Upper lobe of left lung (tissue), 6 donors: Measurements from ENCODE around the gene PLEKHA8. TPM values are rescaled to one million over a fixed set of nuclear protein-coding genes. Genes with fewer than 3 reads are reported as not detected.

Experiments
- ATAC-seq, 2 donors: fragments of 200-7000 bp; cut with Tn5 transposase; one replicate each; pipeline ENCODE4 v1.9.1; 2022; ENCODE audit warnings: mild to moderate bottlenecking in 2 of 2, moderate library complexity in 2 of 2; ENCODE audit not compliant: low FRiP score in 2 of 2
- DNase-seq, 2 donors: peaks; one replicate each; pipeline ENCODE4 v3.0.0-alpha.2; 2019 to 2020
- H3K27ac ChIP-seq, 4 donors: fragments of 200-600 bp; sonication (generic); one replicate each; pipeline ENCODE4 v1.5.1; 2016 to 2019
- H3K27me3 ChIP-seq, 4 donors: fragments of 200-600 bp; sonication (generic); one replicate each; pipeline ENCODE4 v1.5.1; 2017 to 2019
- H3K36me3 ChIP-seq, 4 donors: fragments of 200-600 bp; sonication (generic); one replicate each; pipeline ENCODE4 v1.5.1; 2016 to 2019
- H3K4me1 ChIP-seq, 4 donors: fragments of 200-600 bp; sonication (generic); one replicate each; pipeline ENCODE4 v1.5.1; 2018 to 2019
- H3K4me3 ChIP-seq, 4 donors: fragments of 200-600 bp; sonication (generic); one replicate each; pipeline ENCODE4 v1.5.1; 2017 to 2019; ENCODE audit warnings: mild to moderate bottlenecking in 2 of 4, moderate library complexity in 1 of 4
- H3K9me3 ChIP-seq, 4 donors: fragments of 200-600 bp; sonication (generic); one replicate each; pipeline ENCODE4 v1.5.1; 2018 to 2019
- CTCF ChIP-seq, 6 experiments: fragments of 450-650 bp in 4 of 6; fragments of 200-600 bp in 2 of 6; sonication (generic) in 2 of 6; IDR thresholded peaks; one replicate each; pipeline ENCODE4 v1.5.1; 2016 to 2019; ENCODE audit warnings: antibody characterized with exemption in 6 of 6
- EP300 ChIP-seq, 4 donors: sonication (generic); formaldehyde crosslinking; IDR thresholded peaks; one replicate each; pipeline ENCODE4 v1.5.1; 2017; ENCODE audit warnings: antibody characterized with exemption in 4 of 4, control low read depth in 2 of 4
- POLR2A ChIP-seq, 4 donors: fragments of 450-650 bp; IDR thresholded peaks; one replicate each; pipeline ENCODE4 v1.5.1; 2016 to 2017; ENCODE audit warnings: antibody characterized with exemption in 4 of 4, mild to moderate bottlenecking in 2 of 4
- POLR2AphosphoS5 ChIP-seq, 2 donors: sonication (generic); formaldehyde crosslinking; IDR thresholded peaks; one replicate each; pipeline ENCODE4 v1.5.1; 2017; ENCODE audit warnings: antibody characterized with exemption in 2 of 2
- WGBS, 2 donors: methylation state at CpG; one replicate each; pipeline ENCODE4 v1.1.5; 2017 to 2018; 5-methylcytosine and 5-hydroxymethylcytosine counted together
- total RNA-seq, 6 donors: library from RNA; depleted of rRNA in 4 of 6; stranded (reverse); fragments of >200 nt in 4 of 6; gene quantifications; one replicate each; pipeline versions ENCODE4 v1.1.0 to v1.2.1, GENCODE V29; 2016 to 2021
- donor health status: DM: no; HTN: no; CAD: no; lungs with moderate emphysema.
- donor health status: DM: no; HTN: yes; CAD: no; lungs with severe emphysema.

Gene PLEKHA8
- total RNA-seq, 6 donors from 2014 or later = 5.8 to 22.0 (median 10.8) TPM

GRCh38 chr7:30062587-30062986 is 34.4 kb downstream of the PLEKHA8 start:
- WGBS, 2 donors = 70 to 73% methylated on average over 1 of the region's 1 CpG
- H3K9me3 ChIP-seq = no peaks in the 10 kb centered on the region

GRCh38 chr7:30065746-30066145 is 37.5 kb downstream of the PLEKHA8 start:
- Histone ChIP-seq H3K27ac (no peak overlapping the region), H3K4me3 (no peak overlapping the region), H3K4me1 (peaks cover 0 to 6% (median 0%) of the 10 kb centered on the region in 4 donors), H3K36me3 (peaks cover 0 to 12% (median 0%) of the 10 kb centered on the region in 4 donors), H3K27me3 (no peaks in the 10 kb centered on the region), H3K9me3 (no peaks in the 10 kb centered on the region)
- no peak for ATAC-seq
- WGBS, 2 donors = 91 to 95% methylated on average over 3 of the region's 3 CpGs
- no peak for DNase-seq
- TF ChIP-seq POLR2A (IDR thresholded peaks at IDR 0.05) (no peak), CTCF (IDR thresholded peaks at IDR 0.05) (no peak), POLR2AphosphoS5 (IDR thresholded peaks at IDR 0.05) (no peak), EP300 (IDR thresholded peaks at IDR 0.05) (no peak)

More at GRCh38 chr7:30062587-30062986, 34.4 kb downstream of the PLEKHA8 start:
- Histone ChIP-seq H3K36me3 (peaks cover 0 to 12% (median 1%) of the 10 kb centered on the region in 4 donors), H3K27ac (no peak overlapping the region), H3K4me1 (no peaks in the 10 kb centered on the region), H3K27me3 (no peaks in the 10 kb centered on the region), H3K4me3 (no peak overlapping the region)
- TF ChIP-seq POLR2AphosphoS5 (IDR thresholded peaks at IDR 0.05) = no peak
- peak in 4 of 6 experiments; percentile 20 to 40 (median 38) for TF ChIP-seq CTCF (IDR thresholded peaks at IDR 0.05)
- no peak for DNase-seq
- peak; percentile 65 to 83 for ATAC-seq

DNA sequence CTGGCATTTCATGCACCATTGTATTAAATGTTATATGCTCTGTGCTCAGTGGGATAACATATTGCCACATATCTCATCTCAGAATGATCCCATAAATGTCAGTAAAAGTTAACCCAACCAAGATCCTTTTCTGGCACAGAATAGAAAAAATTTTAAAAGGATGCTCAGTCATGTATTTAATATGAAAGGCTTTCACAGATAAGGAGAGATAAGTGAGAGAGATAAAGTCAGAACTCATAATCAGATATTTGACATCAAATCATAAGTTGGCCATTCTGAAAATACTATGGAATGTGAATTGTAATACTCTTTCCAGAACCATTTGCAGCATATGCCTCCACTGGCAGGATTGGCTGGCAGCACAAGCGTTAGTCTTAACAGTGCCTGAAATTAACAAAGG is 38.5 kb downstream of the PLEKHA8 start:
- TF ChIP-seq CTCF (IDR thresholded peaks at IDR 0.05) (no peak), EP300 (IDR thresholded peaks at IDR 0.05) (no peak), POLR2A (IDR thresholded peaks at IDR 0.05) (no peak), POLR2AphosphoS5 (IDR thresholded peaks at IDR 0.05) (no peak)
- peaks cover 0 to 16% (median 1%) of the 10 kb centered on the region in 4 donors for H3K36me3 ChIP-seq
- H3K4me1 ChIP-seq = peaks cover 0 to 6% (median 0%) of the 10 kb centered on the region in 4 donors
- no peak for DNase-seq
- no peak for ATAC-seq
- no peak overlapping the region for H3K27ac ChIP-seq
- H3K27me3 ChIP-seq = no peaks in the 10 kb centered on the region
- H3K4me3 ChIP-seq = no peak overlapping the region
- WGBS, 2 donors = 96 to 100% methylated on average over 1 of the region's 1 CpG
- no peaks in the 10 kb centered on the region for H3K9me3 ChIP-seq

DNA sequence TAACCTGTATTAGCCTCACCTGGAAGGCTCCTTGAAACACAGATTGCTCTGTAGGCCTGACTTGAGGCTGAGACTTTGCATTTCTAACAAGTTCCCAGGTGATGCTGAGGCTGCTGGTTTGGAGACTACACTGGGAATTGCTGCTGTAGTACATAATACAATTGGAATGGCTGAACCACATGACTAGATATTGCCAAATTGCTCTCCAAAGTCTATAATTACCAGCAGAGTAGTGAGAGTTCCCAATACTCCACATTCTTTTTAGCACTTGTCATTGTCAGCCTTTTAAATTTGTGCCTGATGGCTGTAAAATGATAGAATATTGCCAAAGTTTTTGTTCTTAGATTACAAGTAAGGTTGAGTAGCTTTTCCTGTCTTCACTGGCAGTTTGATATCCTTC is 39.9 kb downstream of the PLEKHA8 start:
- ATAC-seq (peak; percentile 66 to 96), DNase-seq (no peak)
- TF ChIP-seq POLR2AphosphoS5 (IDR thresholded peaks at IDR 0.05) (peak in 1 of 2 donors; percentile 16), EP300 (IDR thresholded peaks at IDR 0.05) (peak in 1 of 4 donors; percentile 37), POLR2A (IDR thresholded peaks at IDR 0.05) (no peak), CTCF (IDR thresholded peaks at IDR 0.05) (no peak)
- peaks cover 0 to 6% (median 0%) of the 10 kb centered on the region in 4 donors for H3K4me1 ChIP-seq
- H3K27me3 ChIP-seq = no peaks in the 10 kb centered on the region
- H3K27ac ChIP-seq = no peak overlapping the region
- H3K9me3 ChIP-seq = no peaks in the 10 kb centered on the region
- peaks cover 0 to 15% (median 1%) of the 10 kb centered on the region in 4 donors for H3K36me3 ChIP-seq
- no peak overlapping the region for H3K4me3 ChIP-seq
